ENCODE data around the gene PRR35. TPM values are rescaled to one million over a fixed set of nuclear protein-coding genes. Genes with fewer than 3 reads are reported as not detected.

PRR35 gene
- total and polyA plus RNA-seq, 2 of the 4 experiments (the other 2 are of a cell fraction): not detected

DNA sequence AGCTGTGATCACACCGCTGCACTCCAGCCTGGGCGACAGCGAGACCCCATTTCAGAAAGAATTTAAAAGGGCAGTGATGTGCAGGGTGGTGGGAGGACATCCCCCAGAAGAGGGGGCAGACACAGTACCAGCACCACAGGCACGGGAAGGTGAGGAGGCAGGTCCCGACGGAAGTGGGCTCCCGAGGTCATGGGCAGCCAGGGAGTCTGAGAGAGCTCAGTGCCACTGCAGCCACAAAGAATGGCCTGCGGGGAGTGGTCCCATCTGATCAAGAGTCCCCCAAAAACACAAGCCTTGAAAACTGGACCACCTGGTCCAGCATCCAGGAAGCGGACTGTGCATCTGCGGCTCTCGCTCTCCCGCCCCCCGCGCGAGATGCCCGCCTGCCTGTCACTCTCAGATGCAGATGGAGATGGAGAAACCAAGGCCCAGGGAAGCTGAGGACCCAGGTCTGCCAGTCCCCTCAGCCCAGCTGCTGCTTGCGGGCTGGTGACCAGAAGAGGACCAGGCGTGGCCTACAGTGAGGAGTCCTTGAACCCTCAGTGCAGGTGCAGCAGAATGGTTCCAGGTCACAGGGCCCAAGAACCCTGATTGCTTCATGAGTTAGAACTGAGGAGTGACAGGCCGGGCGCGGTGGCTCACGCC lies 37.0 kb upstream of the PRR35 start:
- Histone ChIP-seq H4K5ac (ENCODE audit: low read depth, low read length) (no peak overlapping the region), H4K8ac (ENCODE audit: low read depth in 2 of 2, low read length in 2 of 2) (no peak overlapping the region), H3K27ac (ENCODE audit: insufficient read depth, low read length) (no peak overlapping the region), H4K20me1 (ENCODE audit: insufficient read depth, low read length) (peaks cover 37% of the 10 kb centered on the region), H2BK120ac (ENCODE audit: low read depth, low read length) (no peak overlapping the region), H2AK5ac (ENCODE audit: low read depth, low read length) (no peak overlapping the region), H2BK15ac (ENCODE audit: low read depth, low read length) (no peak overlapping the region), H3K4me1 (ENCODE audit: control insufficient read depth, insufficient read depth, low read length) (peaks cover 15% of the 10 kb centered on the region), H3K18ac (ENCODE audit: low read depth, low read length) (no peak overlapping the region), H3K36me3 (ENCODE audit: control insufficient read depth, insufficient read depth, low read length) (peaks cover 28% of the 10 kb centered on the region), H2BK5ac (ENCODE audit: low read depth, low read length, poor library complexity, severe bottlenecking) (no peak overlapping the region), H3K14ac (replicated peaks; ENCODE audit: low read depth, low read length) (no peak overlapping the region), H2BK20ac (ENCODE audit: low read depth, low read length) (no peak overlapping the region), H2AFZ (replicated peaks; ENCODE audit: low read length, poor library complexity) (peak overlapping the region; percentile 32), H3K4me3 (ENCODE audit: insufficient read depth, low read depth, low read length) (no peak overlapping the region), H3K4ac (ENCODE audit: low read depth, low read length) (no peak overlapping the region), H3K56ac (ENCODE audit: extremely low read depth, insufficient read depth, low read length) (no peak overlapping the region), H3K4me2 (ENCODE audit: low read depth, low read length) (no peak overlapping the region), H3K27me3 (ENCODE audit: control insufficient read depth, insufficient read depth, low read length) (no peaks in the 10 kb centered on the region), H2AK9ac (replicated peaks; ENCODE audit: low read depth, low read length, poor library complexity) (no peak overlapping the region), H3K9ac (ENCODE audit: low read depth, low read length) (no peak overlapping the region), H3K9me1 (ENCODE audit: insufficient read depth, low read length) (peaks cover 6% of the 10 kb centered on the region; the same call in 1 of the 2 replicates), H3K79me1 (ENCODE audit: low read depth in 1 of 2, low read length in 2 of 2) (peaks cover 8 to 48% of the 10 kb centered on the region in 2 experiments; a peak in 2 of 4 replicates), H3K9me3 (ENCODE audit: control insufficient read depth, insufficient read depth, low read length) (no peaks in the 10 kb centered on the region), H4K91ac (ENCODE audit: insufficient read depth, low read depth, low read length) (no peak overlapping the region), H3K23ac (ENCODE audit: low read depth, low read length) (no peak overlapping the region)
- 97% methylated on average over 9 of the region's 22 CpGs; no CpG with 5 or more reads in 1 of the 2 experiments for WGBS, 2 experiments (ENCODE audit: extremely low coverage in 2 of 2, insufficient read length in 1 of 2)
- ATAC-seq (ENCODE audit: low read depth) (no peak), DNase-seq (no peak)
- POLR2A ChIA-PET (ENCODE audit: unreplicated experiment): no interaction called here
- intact Hi-C loops (cut with micrococcal nuclease): no loop called here
- no TSS peak for BruUV-seq (replicated peaks)
- in situ Hi-C loops (cut with MboI; ENCODE audit: low sequenced_read_pairs): no loop called here
- CTCF ChIA-PET: no interaction called here
- dilution Hi-C loops (cut with HindIII; ENCODE audit: low sequenced_read_pairs, unreplicated experiment): no loop called here
- TF ChIP-seq SMC3 (IDR thresholded peaks at IDR 0.05; ENCODE audit: low read depth, low read length) (no peak), POLR2A (IDR thresholded peaks at IDR 0.05; ENCODE audit: low read depth, low read length) (no peak), MAFK (IDR thresholded peaks at IDR 0.05; ENCODE audit: low read depth, low read length) (no peak), FOS (IDR thresholded peaks at IDR 0.05; ENCODE audit: low read depth, low read length) (no peak), CHD1 (IDR thresholded peaks at IDR 0.05; ENCODE audit: low read depth, low read length) (no peak), NFE2L2 (IDR thresholded peaks at IDR 0.05; ENCODE audit: low read depth, low read length) (no peak), BHLHE40 (IDR thresholded peaks at IDR 0.05; ENCODE audit: low read depth, low read length) (no peak), RCOR1 (IDR thresholded peaks at IDR 0.05; ENCODE audit: insufficient replicate concordance, low read length) (no peak), CEBPB (IDR thresholded peaks at IDR 0.05; ENCODE audit: low read depth, low read length) (no peak)
- TF ChIP-seq, protein P1, sequence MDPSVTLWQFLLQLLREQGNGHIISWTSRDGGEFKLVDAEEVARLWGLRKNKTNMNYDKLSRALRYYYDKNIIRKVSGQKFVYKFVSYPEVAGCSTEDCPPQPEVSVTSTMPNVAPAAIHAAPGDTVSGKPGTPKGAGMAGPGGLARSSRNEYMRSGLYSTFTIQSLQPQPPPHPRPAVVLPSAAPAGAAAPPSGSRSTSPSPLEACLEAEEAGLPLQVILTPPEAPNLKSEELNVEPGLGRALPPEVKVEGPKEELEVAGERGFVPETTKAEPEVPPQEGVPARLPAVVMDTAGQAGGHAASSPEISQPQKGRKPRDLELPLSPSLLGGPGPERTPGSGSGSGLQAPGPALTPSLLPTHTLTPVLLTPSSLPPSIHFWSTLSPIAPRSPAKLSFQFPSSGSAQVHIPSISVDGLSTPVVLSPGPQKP (IDR thresholded peaks at IDR 0.05; ENCODE audit: borderline replicate concordance, low read depth, low read length): no peak
- TF ChIP-seq, protein P2, sequence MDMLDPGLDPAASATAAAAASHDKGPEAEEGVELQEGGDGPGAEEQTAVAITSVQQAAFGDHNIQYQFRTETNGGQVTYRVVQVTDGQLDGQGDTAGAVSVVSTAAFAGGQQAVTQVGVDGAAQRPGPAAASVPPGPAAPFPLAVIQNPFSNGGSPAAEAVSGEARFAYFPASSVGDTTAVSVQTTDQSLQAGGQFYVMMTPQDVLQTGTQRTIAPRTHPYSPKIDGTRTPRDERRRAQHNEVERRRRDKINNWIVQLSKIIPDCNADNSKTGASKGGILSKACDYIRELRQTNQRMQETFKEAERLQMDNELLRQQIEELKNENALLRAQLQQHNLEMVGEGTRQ (IDR thresholded peaks at IDR 0.05; ENCODE audit: low read depth, low read length): no peak
- TF ChIP-seq, protein P3, sequence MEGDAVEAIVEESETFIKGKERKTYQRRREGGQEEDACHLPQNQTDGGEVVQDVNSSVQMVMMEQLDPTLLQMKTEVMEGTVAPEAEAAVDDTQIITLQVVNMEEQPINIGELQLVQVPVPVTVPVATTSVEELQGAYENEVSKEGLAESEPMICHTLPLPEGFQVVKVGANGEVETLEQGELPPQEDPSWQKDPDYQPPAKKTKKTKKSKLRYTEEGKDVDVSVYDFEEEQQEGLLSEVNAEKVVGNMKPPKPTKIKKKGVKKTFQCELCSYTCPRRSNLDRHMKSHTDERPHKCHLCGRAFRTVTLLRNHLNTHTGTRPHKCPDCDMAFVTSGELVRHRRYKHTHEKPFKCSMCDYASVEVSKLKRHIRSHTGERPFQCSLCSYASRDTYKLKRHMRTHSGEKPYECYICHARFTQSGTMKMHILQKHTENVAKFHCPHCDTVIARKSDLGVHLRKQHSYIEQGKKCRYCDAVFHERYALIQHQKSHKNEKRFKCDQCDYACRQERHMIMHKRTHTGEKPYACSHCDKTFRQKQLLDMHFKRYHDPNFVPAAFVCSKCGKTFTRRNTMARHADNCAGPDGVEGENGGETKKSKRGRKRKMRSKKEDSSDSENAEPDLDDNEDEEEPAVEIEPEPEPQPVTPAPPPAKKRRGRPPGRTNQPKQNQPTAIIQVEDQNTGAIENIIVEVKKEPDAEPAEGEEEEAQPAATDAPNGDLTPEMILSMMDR (conservative IDR thresholded peaks at IDR 0.05; ENCODE audit: low read depth, low read length): no peak
